SK-N-SH (cell line): Measurements from ENCODE around the gene REC8. TPM values are rescaled to one million over a fixed set of nuclear protein-coding genes. Genes with fewer than 3 reads are reported as not detected.

ENCODE experiments used
- CTCF ChIA-PET: fragments of 300-600, 350-600 bp; formaldehyde crosslinking; extraction: SDS; loops from one replicate; lab custom pipeline; 2021; lab: Yijun Ruan, JAX
- POLR2A ChIA-PET: fragments of 350-600 bp; sonication (Branson Sonifier 250); formaldehyde crosslinking; extraction: SDS; loops from one replicate; lab custom pipeline; 2020; ENCODE audit warnings: antibody characterized with exemption, inconsistent platforms; lab: Yijun Ruan, JAX
- DNase-seq: peaks from one replicate; pipeline ENCODE4 v3.0.0; 2012
- H2AFZ ChIP-seq: fragments of 200-600 bp; sonication (generic); 2 replicates; pipeline ENCODE4 v1.8.1; 2016; ENCODE audit warnings: antibody characterized with exemption, mild to moderate bottlenecking, low read depth
- H3F3A ChIP-seq: fragments of 200-600 bp; sonication (generic); replicated peaks from 2 replicates; pipeline ENCODE3; 2016; ENCODE audit warnings: antibody characterized with exemption, mild to moderate bottlenecking; ENCODE audit not compliant: insufficient read depth
- H3K27ac ChIP-seq, 2 experiments: fragments of 200-500 bp in 1 of 2; fragments of 200-600 bp in 1 of 2; sonication (Bioruptor generic) in 1 of 2; sonication (generic), shearing (Covaris generic) in 1 of 2; 2 replicates each; pipeline versions ENCODE4 v1.5.1 to v1.6.1; 2014 to 2016; ENCODE audit warnings: low read depth in 2 of 2, inconsistent platforms in 1 of 2, low read length in 1 of 2, mild to moderate bottlenecking in 1 of 2, mixed read lengths in 1 of 2
- H3K27me3 ChIP-seq: fragments of 200-600 bp; sonication (generic), shearing (Covaris generic); 2 replicates; pipeline ENCODE4 v1.6.1; 2016; ENCODE audit warnings: mixed run types; ENCODE audit not compliant: insufficient read depth
- H3K36me3 ChIP-seq, 2 experiments: fragments of 200-500 bp in 1 of 2; fragments of 200-600 bp in 1 of 2; sonication (Bioruptor generic) in 1 of 2; sonication (generic) in 1 of 2; replicated peaks in 1 of 2; 2 replicates each; pipeline versions ENCODE3 to v1.5.1; 2014 to 2016; ENCODE audit warnings: low read length in 1 of 2, mild to moderate bottlenecking in 1 of 2; ENCODE audit not compliant: insufficient read depth in 2 of 2, control insufficient read depth in 1 of 2
- H3K4me1 ChIP-seq, 2 experiments: fragments of 200-500 bp in 1 of 2; fragments of 200-600 bp in 1 of 2; sonication (Bioruptor generic) in 1 of 2; sonication (generic), shearing (Covaris generic) in 1 of 2; 2 replicates each; pipeline versions ENCODE4 v1.5.1 to v1.6.1; 2014 to 2016; ENCODE audit warnings: low read depth in 1 of 2, low read length in 1 of 2, mixed run types in 1 of 2; ENCODE audit not compliant: insufficient read depth in 2 of 2, control insufficient read depth in 1 of 2
- H3K4me2 ChIP-seq: fragments of 200-600 bp; sonication (generic), shearing (Covaris generic); 2 replicates; pipeline ENCODE4 v1.6.1; 2017; ENCODE audit warnings: mixed run types
- H3K4me3 ChIP-seq, 2 experiments: fragments of 200-500 bp in 1 of 2; fragments of 200-600 bp in 1 of 2; sonication (Bioruptor generic) in 1 of 2; sonication (generic), shearing (Covaris generic) in 1 of 2; 2 replicates each; pipeline versions ENCODE4 v1.5.1 to v1.8.1; 2014 to 2016; ENCODE audit warnings: low read depth in 2 of 2, inconsistent platforms in 1 of 2, low read length in 1 of 2, mild to moderate bottlenecking in 1 of 2, mixed read lengths in 1 of 2, moderate library complexity in 1 of 2
- H3K79me2 ChIP-seq: fragments of 200-600 bp; sonication (generic); 2 replicates; pipeline ENCODE4 v1.8.1; 2017; ENCODE audit warnings: mild to moderate bottlenecking; ENCODE audit not compliant: insufficient read depth
- H3K9ac ChIP-seq: fragments of 200-600 bp; sonication (generic); 2 replicates; pipeline ENCODE4 v1.6.1; 2017; ENCODE audit warnings: mixed run types
- H3K9me2 ChIP-seq: fragments of 200-600 bp; sonication (generic); 2 replicates; pipeline ENCODE4 v1.6.1; 2017; ENCODE audit warnings: mixed run types
- H3K9me3 ChIP-seq: fragments of 200-600 bp; sonication (generic); 2 replicates; pipeline ENCODE4 v1.6.1; 2017; ENCODE audit warnings: mixed run types, mild to moderate bottlenecking, moderate library complexity
- H4K20me1 ChIP-seq: fragments of 200-600 bp; sonication (generic); 2 replicates; pipeline ENCODE4 v1.6.1; 2017; ENCODE audit warnings: mild to moderate bottlenecking, mixed run types; ENCODE audit not compliant: insufficient read depth
- CHD2 ChIP-seq: fragments of 150-350 bp; IDR thresholded peaks from 2 replicates; pipeline ENCODE4 v1.6.1; 2018; ENCODE audit warnings: low read length; ENCODE audit not compliant: partially characterized antibody
- ELF1 ChIP-seq: IDR thresholded peaks from 2 replicates; pipeline ENCODE4 v1.4.0; 2012
- EP300 ChIP-seq, 2 experiments: IDR thresholded peaks; 2 replicates each; pipeline versions ENCODE4 v1.4.0 to v1.6.1; 2012; ENCODE audit warnings: borderline replicate concordance in 1 of 2, low read depth in 1 of 2, low read length in 1 of 2
- FOSL2 ChIP-seq: IDR thresholded peaks from 2 replicates; pipeline ENCODE4 v1.4.0; 2012; ENCODE audit warnings: low read depth, mild to moderate bottlenecking, moderate library complexity, borderline replicate concordance
- GATA2 ChIP-seq: sonication (generic); formaldehyde crosslinking; IDR thresholded peaks from 2 replicates; pipeline ENCODE4 v1.5.0; 2020; ENCODE audit warnings: mild to moderate bottlenecking, missing genetic modification reagents
- JUND ChIP-seq: IDR thresholded peaks from 2 replicates; pipeline ENCODE4 v1.4.0; 2012
- MEF2A ChIP-seq: IDR thresholded peaks from 2 replicates; pipeline ENCODE4 v1.4.0; 2012; ENCODE audit warnings: low read depth, borderline replicate concordance
- NFIC ChIP-seq: IDR thresholded peaks from 2 replicates; pipeline ENCODE4 v1.4.0; 2012; ENCODE audit warnings: borderline replicate concordance
- POLR2AphosphoS5 ChIP-seq: IDR thresholded peaks from 2 replicates; pipeline ENCODE4 v1.6.1; 2012; ENCODE audit warnings: low read depth, low read length
- REST ChIP-seq: IDR thresholded peaks from 2 replicates; pipeline ENCODE4 v1.6.1; 2012; ENCODE audit warnings: mild to moderate bottlenecking, low read depth, low read length, moderate library complexity
- RFX5 ChIP-seq: IDR thresholded peaks from 2 replicates; pipeline ENCODE4 v1.6.1; 2012; ENCODE audit warnings: mild to moderate bottlenecking, improper control_type of control experiment, low read length
- SMC3 ChIP-seq: IDR thresholded peaks from 2 replicates; pipeline ENCODE4 v1.6.1; 2012; ENCODE audit warnings: low read depth, low read length, improper control_type of control experiment
- TAF1 ChIP-seq: IDR thresholded peaks from 2 replicates; pipeline ENCODE4 v1.6.1; 2012; ENCODE audit warnings: low read depth, mild to moderate bottlenecking, low read length, moderate library complexity, borderline replicate concordance
- TCF12 ChIP-seq: IDR thresholded peaks from 2 replicates; pipeline ENCODE4 v1.4.0; 2012
- YY1 ChIP-seq: IDR thresholded peaks from 2 replicates; pipeline ENCODE4 v1.4.0; 2012; ENCODE audit warnings: low read depth, mild to moderate bottlenecking
- WGBS: methylation state at CpG from one replicate; pipeline ENCODE4 v1.1.6; 2017; ENCODE audit warnings: low lambda C conversion rate; 5-methylcytosine and 5-hydroxymethylcytosine counted together
- polyA plus RNA-seq, 3 experiments: library from polyadenylated mRNA; depleted of rRNA; stranded (reverse); fragments of >200 nt; gene quantifications; 2 replicates each; pipeline ENCODE4 v1.2.3, GENCODE V29; 2012
- TF ChIP-seq, protein P1 (sequence below): fragments of 150-350 bp; IDR thresholded peaks from 2 replicates; pipeline ENCODE4 v1.6.1; 2016; ENCODE audit warnings: mild to moderate bottlenecking, low read depth, low read length
- TF ChIP-seq, protein P2 (sequence below): fragments of 150-350 bp; IDR thresholded peaks from 2 replicates; pipeline ENCODE4 v1.6.1; 2017; ENCODE audit warnings: antibody characterized with exemption, low read length, low read depth, borderline replicate concordance
- TF ChIP-seq, protein P3 (sequence below): IDR thresholded peaks from 2 replicates; pipeline ENCODE4; 2012

REC8 gene
- polyA plus RNA-seq, 1 of the 3 experiments (the other 2 are of a cell fraction) = 23.2 TPM

- DNase-seq = no peak
- Histone ChIP-seq H3K4me3 (no peak overlapping the region), H4K20me1 (peaks cover 10% of the 10 kb centered on the region; the same call in 1 of the 2 replicates), H3K79me2 (peaks cover 47% of the 10 kb centered on the region), H3K27ac (no peak overlapping the region), H3K4me1 (peaks cover 11 to 20% of the 10 kb centered on the region in 2 experiments), H2AFZ (no peak overlapping the region), H3K9me3 (no peaks in the 10 kb centered on the region), H3K4me2 (no peak overlapping the region), H3K36me3 (peaks cover 34 to 37% of the 10 kb centered on the region in 2 experiments), H3K9ac (no peak overlapping the region), H3K27me3 (no peaks in the 10 kb centered on the region), H3K9me2 (no peaks in the 10 kb centered on the region), H3F3A (peaks cover 5% of the 10 kb centered on the region)
- CTCF ChIA-PET = interaction anchor here (1.0 to 4.6 kb wide), 4 partner anchors 11 to 40 kb away, joined by 3 to 38 read pairs (median 18); partner anchors contain the start of gene IRF9
- TF ChIP-seq REST (no peak), ELF1 (no peak), JUND (no peak), TCF12 (no peak), POLR2AphosphoS5 (no peak), CHD2 (no peak), MEF2A (no peak), GATA2 (CRISPR knock-in tag) (no peak), RFX5 (no peak), EP300 (IDR thresholded peaks at IDR 0.05; ENCODE audit: borderline replicate concordance in 1 of 2, low read depth in 1 of 2, low read length in 1 of 2) (no peak), TAF1 (no peak), SMC3 (no peak), FOSL2 (no peak), YY1 (no peak), NFIC (no peak)
- TF ChIP-seq, protein P1, sequence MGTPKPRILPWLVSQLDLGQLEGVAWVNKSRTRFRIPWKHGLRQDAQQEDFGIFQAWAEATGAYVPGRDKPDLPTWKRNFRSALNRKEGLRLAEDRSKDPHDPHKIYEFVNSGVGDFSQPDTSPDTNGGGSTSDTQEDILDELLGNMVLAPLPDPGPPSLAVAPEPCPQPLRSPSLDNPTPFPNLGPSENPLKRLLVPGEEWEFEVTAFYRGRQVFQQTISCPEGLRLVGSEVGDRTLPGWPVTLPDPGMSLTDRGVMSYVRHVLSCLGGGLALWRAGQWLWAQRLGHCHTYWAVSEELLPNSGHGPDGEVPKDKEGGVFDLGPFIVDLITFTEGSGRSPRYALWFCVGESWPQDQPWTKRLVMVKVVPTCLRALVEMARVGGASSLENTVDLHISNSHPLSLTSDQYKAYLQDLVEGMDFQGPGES = no peak
- TF ChIP-seq, protein P2, sequence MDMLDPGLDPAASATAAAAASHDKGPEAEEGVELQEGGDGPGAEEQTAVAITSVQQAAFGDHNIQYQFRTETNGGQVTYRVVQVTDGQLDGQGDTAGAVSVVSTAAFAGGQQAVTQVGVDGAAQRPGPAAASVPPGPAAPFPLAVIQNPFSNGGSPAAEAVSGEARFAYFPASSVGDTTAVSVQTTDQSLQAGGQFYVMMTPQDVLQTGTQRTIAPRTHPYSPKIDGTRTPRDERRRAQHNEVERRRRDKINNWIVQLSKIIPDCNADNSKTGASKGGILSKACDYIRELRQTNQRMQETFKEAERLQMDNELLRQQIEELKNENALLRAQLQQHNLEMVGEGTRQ = no peak
- TF ChIP-seq, protein P3, sequence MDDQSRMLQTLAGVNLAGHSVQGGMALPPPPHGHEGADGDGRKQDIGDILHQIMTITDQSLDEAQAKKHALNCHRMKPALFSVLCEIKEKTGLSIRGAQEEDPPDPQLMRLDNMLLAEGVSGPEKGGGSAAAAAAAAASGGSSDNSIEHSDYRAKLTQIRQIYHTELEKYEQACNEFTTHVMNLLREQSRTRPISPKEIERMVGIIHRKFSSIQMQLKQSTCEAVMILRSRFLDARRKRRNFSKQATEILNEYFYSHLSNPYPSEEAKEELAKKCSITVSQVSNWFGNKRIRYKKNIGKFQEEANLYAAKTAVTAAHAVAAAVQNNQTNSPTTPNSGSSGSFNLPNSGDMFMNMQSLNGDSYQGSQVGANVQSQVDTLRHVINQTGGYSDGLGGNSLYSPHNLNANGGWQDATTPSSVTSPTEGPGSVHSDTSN = no peak
- 93% methylated on average over 3 of the region's 3 CpGs for WGBS
- POLR2A ChIA-PET = interaction anchor here (3.9 kb wide), 1 partner anchor 11 kb away, joined by 50 read pairs; the partner anchor contains the start of gene IRF9
Measured at GRCh38 chr14:24149302-24149969, 22.4 kb upstream of the REC8 start.
